Stimulated activated naive CD4-positive, alpha-beta T cell treated with Interleukin-2 at 50 U/mL for 16 hours (primary cell): ENCODE measurements around the gene KPNB1.

Experiments
- DNase-seq: peaks from one replicate; lab custom pipeline; 2025; lab: John Stamatoyannopoulos, UW

Gene KPNB1

GRCh38 chr17:47728214-47728877 lies 78.6 kb downstream of the KPNB1 start:
- DNase-seq: no peak

GRCh38 chr17:47729476-47729875 lies 79.8 kb downstream of the KPNB1 start:
- no peak for DNase-seq

GRCh38 chr17:47730681-47731080 lies 81.0 kb downstream of the KPNB1 start:
- DNase-seq: no peak

- DNase-seq: no peak
Measured at GRCh38 chr17:47731396-47731795, 81.7 kb downstream of the KPNB1 start.

- DNase-seq: no peak
Measured at GRCh38 chr17:47732399-47733046, 82.8 kb downstream of the KPNB1 start.

GRCh38 chr17:47733047-47733673 lies 83.4 kb downstream of the KPNB1 start, which contains the start of gene TBX21:
TBX21 (plus strand) TSS chr17:47733236; CDS start chr17:47733455, 219 bp downstream.
- peak; percentile 93 for DNase-seq

GRCh38 chr17:47733674-47734410 lies 84.1 kb downstream of the KPNB1 start:
- DNase-seq: no peak

- no peak for DNase-seq
Measured at GRCh38 chr17:47735139-47735464, 85.4 kb downstream of the KPNB1 start.
